SU-DHL-6 (cell line): ENCODE results near the gene LRRC4B.

ENCODE experiments used
- H2AFZ ChIP-seq: fragments of 200-600 bp; sonication (generic); 2 replicates; pipeline ENCODE4 v1.6.1; 2014; ENCODE audit warnings: low read depth, mild to moderate bottlenecking, moderate library complexity, mixed read lengths, antibody characterized with exemption, low read length; ENCODE audit not compliant: severe bottlenecking
- H3F3A ChIP-seq: fragments of 200-600 bp; shearing (Covaris generic); 2 replicates; pipeline ENCODE4 v1.6.0; 2016; ENCODE audit warnings: antibody characterized with exemption, mild to moderate bottlenecking; ENCODE audit not compliant: insufficient read depth
- H3K27ac ChIP-seq: fragments of 200-600 bp; sonication (generic); 2 replicates; pipeline ENCODE4 v1.5.1; 2016; ENCODE audit warnings: low read depth, mild to moderate bottlenecking, low read length, moderate library complexity, mixed read lengths
- H3K27me3 ChIP-seq: fragments of 200-600 bp; sonication (generic), shearing (Covaris generic); 2 replicates; pipeline ENCODE4 v1.6.0; 2014; ENCODE audit warnings: mild to moderate bottlenecking, low read length
- H3K36me3 ChIP-seq: fragments of 200-600 bp; sonication (generic); 2 replicates; pipeline ENCODE4 v1.6.1; 2014; ENCODE audit warnings: mild to moderate bottlenecking, low read length, mixed read lengths
- H3K4me2 ChIP-seq: fragments of 300-600, 200-600 bp; shearing (Covaris generic), sonication (generic); 2 replicates; pipeline ENCODE4 v1.6.0; 2014; ENCODE audit warnings: low read length, low read depth, mild to moderate bottlenecking; ENCODE audit not compliant: poor library complexity, severe bottlenecking
- H3K4me3 ChIP-seq: fragments of 200-600 bp; sonication (generic); 2 replicates; pipeline ENCODE4 v1.5.1; 2014; ENCODE audit warnings: antibody characterized with exemption, low read length, mild to moderate bottlenecking, mixed read lengths; ENCODE audit not compliant: insufficient read depth, poor library complexity, severe bottlenecking
- H3K79me2 ChIP-seq: fragments of 200-600 bp; sonication (generic); 2 replicates; pipeline ENCODE4 v1.6.1; 2014; ENCODE audit warnings: mild to moderate bottlenecking, low read length, moderate library complexity; ENCODE audit not compliant: insufficient read depth
- H3K9ac ChIP-seq: fragments of 200-600 bp; sonication (generic); 2 replicates; pipeline ENCODE4 v1.7.0; 2014; ENCODE audit warnings: mild to moderate bottlenecking, low read length
- H3K9me2 ChIP-seq: fragments of 200-600 bp; sonication (generic); replicated peaks from 2 replicates; pipeline ENCODE4 v1.6.1; 2014; ENCODE audit warnings: low read length; ENCODE audit not compliant: insufficient read depth
- H3K9me3 ChIP-seq: fragments of 200-600 bp; sonication (generic); 2 replicates; pipeline ENCODE4 v1.6.1; 2014; ENCODE audit warnings: low read length, mixed read lengths; ENCODE audit not compliant: insufficient read depth
- H4K20me1 ChIP-seq: fragments of 200-600 bp; sonication (generic); 2 replicates; pipeline ENCODE4 v1.6.1; 2014; ENCODE audit warnings: low read depth, mild to moderate bottlenecking, antibody characterized with exemption, low read length, moderate library complexity, mixed read lengths
- EZH2phosphoT487 ChIP-seq: fragments of 200-600 bp; sonication (generic), shearing (Covaris generic); conservative IDR thresholded peaks from 2 replicates; pipeline ENCODE4 v1.6.1; 2018; ENCODE audit warnings: mild to moderate bottlenecking, antibody characterized with exemption, low read length, moderate library complexity, mixed read lengths
- TF ChIP-seq, protein P1 (sequence below): fragments of 200-600 bp; sonication (generic); IDR thresholded peaks from one replicate; pipeline ENCODE4 v1.5.1; 2017; ENCODE audit warnings: antibody characterized with exemption, mild to moderate bottlenecking, low read length, moderate library complexity; ENCODE audit not compliant: insufficient read depth, poor library complexity, severe bottlenecking

LRRC4B gene

GRCh38 chr19:50505856-50506611, 62.2 kb downstream of the LRRC4B start:
- H3K79me2 ChIP-seq = no peaks in the 10 kb centered on the region
- no peak overlapping the region for H2AFZ ChIP-seq
- no peak overlapping the region for H3K27ac ChIP-seq
- no peak overlapping the region for H3K4me2 ChIP-seq
- no peaks in the 10 kb centered on the region for H4K20me1 ChIP-seq
- no peak overlapping the region for H3K9ac ChIP-seq
- H3K9me2 ChIP-seq = no peaks in the 10 kb centered on the region
- H3K4me3 ChIP-seq = no peak overlapping the region
- no peaks in the 10 kb centered on the region for H3K9me3 ChIP-seq
- H3K27me3 ChIP-seq = no peaks in the 10 kb centered on the region
- H3K36me3 ChIP-seq = no peaks in the 10 kb centered on the region
- TF ChIP-seq EZH2phosphoT487 = no peak
- TF ChIP-seq, protein P1, sequence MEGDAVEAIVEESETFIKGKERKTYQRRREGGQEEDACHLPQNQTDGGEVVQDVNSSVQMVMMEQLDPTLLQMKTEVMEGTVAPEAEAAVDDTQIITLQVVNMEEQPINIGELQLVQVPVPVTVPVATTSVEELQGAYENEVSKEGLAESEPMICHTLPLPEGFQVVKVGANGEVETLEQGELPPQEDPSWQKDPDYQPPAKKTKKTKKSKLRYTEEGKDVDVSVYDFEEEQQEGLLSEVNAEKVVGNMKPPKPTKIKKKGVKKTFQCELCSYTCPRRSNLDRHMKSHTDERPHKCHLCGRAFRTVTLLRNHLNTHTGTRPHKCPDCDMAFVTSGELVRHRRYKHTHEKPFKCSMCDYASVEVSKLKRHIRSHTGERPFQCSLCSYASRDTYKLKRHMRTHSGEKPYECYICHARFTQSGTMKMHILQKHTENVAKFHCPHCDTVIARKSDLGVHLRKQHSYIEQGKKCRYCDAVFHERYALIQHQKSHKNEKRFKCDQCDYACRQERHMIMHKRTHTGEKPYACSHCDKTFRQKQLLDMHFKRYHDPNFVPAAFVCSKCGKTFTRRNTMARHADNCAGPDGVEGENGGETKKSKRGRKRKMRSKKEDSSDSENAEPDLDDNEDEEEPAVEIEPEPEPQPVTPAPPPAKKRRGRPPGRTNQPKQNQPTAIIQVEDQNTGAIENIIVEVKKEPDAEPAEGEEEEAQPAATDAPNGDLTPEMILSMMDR = no peak
- no peaks in the 10 kb centered on the region for H3F3A ChIP-seq

GRCh38 chr19:50501568-50502475, 66.4 kb downstream of the LRRC4B start:
- Histone ChIP-seq H3K4me3 (no peak overlapping the region), H3K27ac (no peak overlapping the region), H3K79me2 (no peaks in the 10 kb centered on the region), H3K27me3 (no peaks in the 10 kb centered on the region), H3K9me3 (no peaks in the 10 kb centered on the region), H4K20me1 (no peaks in the 10 kb centered on the region), H3F3A (no peaks in the 10 kb centered on the region), H3K9me2 (no peaks in the 10 kb centered on the region), H2AFZ (no peak overlapping the region), H3K4me2 (no peak overlapping the region), H3K9ac (no peak overlapping the region), H3K36me3 (no peaks in the 10 kb centered on the region)
- no peak for TF ChIP-seq EZH2phosphoT487
- TF ChIP-seq, protein P1 = no peak

GRCh38 chr19:50501186-50501567, 67.1 kb downstream of the LRRC4B start:
- no peaks in the 10 kb centered on the region for H3K27me3 ChIP-seq
- no peak overlapping the region for H2AFZ ChIP-seq
- no peak overlapping the region for H3K4me3 ChIP-seq
- H3K4me2 ChIP-seq = no peak overlapping the region
- H3K9me3 ChIP-seq = no peaks in the 10 kb centered on the region
- H3K79me2 ChIP-seq = no peaks in the 10 kb centered on the region
- H3K36me3 ChIP-seq = no peaks in the 10 kb centered on the region
- no peak overlapping the region for H3K9ac ChIP-seq
- H3K27ac ChIP-seq = no peak overlapping the region
- H3F3A ChIP-seq = no peaks in the 10 kb centered on the region
- no peaks in the 10 kb centered on the region for H4K20me1 ChIP-seq
- no peak for TF ChIP-seq EZH2phosphoT487
- TF ChIP-seq, protein P1 = no peak
- no peaks in the 10 kb centered on the region for H3K9me2 ChIP-seq
